ENCODE data around the gene ZNF511. TPM values are rescaled to one million over a fixed set of nuclear protein-coding genes. Genes with fewer than 3 reads are reported as not detected.

ZNF511 gene
- total RNA-seq, 2 experiments from 2014 or later = 68.8 to 95.0 TPM

DNA sequence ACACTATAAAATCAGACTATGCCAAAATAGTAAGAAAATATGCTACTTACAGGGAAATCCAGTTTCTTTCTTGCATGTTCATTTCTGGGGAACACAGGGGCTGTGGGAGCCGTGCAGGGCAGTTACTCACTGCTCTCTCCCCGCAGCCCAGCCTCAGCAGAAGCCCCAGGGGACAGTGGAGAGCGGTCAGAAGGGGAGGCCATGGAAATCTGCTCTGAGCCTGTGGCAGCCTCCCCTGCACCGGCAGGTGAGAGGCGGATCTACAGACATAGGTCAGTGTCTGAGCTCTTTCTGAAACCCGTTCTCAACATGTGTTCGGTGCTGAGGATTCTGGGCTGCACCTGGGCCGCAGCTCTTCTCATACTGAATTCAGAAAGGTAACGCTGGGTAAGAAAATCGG lies 2.9 kb downstream of the ZNF511 start:
- H3K9me2 ChIP-seq (ENCODE audit: insufficient read depth, low read length) = no peaks in the 10 kb centered on the region
- peaks cover 33% of the 10 kb centered on the region for H3K4me1 ChIP-seq (ENCODE audit: insufficient read depth, low read length, poor library complexity, severe bottlenecking)
- BruUV-seq (replicated peaks) = no TSS peak
- no peaks in the 10 kb centered on the region for H4K20me1 ChIP-seq (ENCODE audit: insufficient read depth, low read length)
- no peaks in the 10 kb centered on the region for H3K9me3 ChIP-seq (ENCODE audit: low read length)
- POLR2A ChIA-PET = no interaction called here
- H3K79me2 ChIP-seq (ENCODE audit: insufficient read depth, low read depth, low read length) = peaks cover 18% of the 10 kb centered on the region
- no peak overlapping the region for H3K4me3 ChIP-seq (ENCODE audit: low read depth, low read length, poor library complexity, severe bottlenecking)
- no peak overlapping the region for H3K27ac ChIP-seq (ENCODE audit: low read depth, low read length, poor library complexity, severe bottlenecking)
- TF ChIP-seq EZH2phosphoT487 (IDR thresholded peaks at IDR 0.05; ENCODE audit: borderline replicate concordance, low read depth, low read length) = no peak
- TF ChIP-seq, protein P1, sequence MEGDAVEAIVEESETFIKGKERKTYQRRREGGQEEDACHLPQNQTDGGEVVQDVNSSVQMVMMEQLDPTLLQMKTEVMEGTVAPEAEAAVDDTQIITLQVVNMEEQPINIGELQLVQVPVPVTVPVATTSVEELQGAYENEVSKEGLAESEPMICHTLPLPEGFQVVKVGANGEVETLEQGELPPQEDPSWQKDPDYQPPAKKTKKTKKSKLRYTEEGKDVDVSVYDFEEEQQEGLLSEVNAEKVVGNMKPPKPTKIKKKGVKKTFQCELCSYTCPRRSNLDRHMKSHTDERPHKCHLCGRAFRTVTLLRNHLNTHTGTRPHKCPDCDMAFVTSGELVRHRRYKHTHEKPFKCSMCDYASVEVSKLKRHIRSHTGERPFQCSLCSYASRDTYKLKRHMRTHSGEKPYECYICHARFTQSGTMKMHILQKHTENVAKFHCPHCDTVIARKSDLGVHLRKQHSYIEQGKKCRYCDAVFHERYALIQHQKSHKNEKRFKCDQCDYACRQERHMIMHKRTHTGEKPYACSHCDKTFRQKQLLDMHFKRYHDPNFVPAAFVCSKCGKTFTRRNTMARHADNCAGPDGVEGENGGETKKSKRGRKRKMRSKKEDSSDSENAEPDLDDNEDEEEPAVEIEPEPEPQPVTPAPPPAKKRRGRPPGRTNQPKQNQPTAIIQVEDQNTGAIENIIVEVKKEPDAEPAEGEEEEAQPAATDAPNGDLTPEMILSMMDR (conservative IDR thresholded peaks at IDR 0.05; ENCODE audit: low read length) = no peak
- no peak for DNase-seq (ENCODE audit: low spot score)
- peaks cover 38% of the 10 kb centered on the region for H3K36me3 ChIP-seq (ENCODE audit: insufficient read depth, low read length)
- no peak overlapping the region for H3K4me2 ChIP-seq (ENCODE audit: low read length)
- CTCF ChIA-PET (ENCODE audit: unreplicated experiment) = no interaction called here
- no peak overlapping the region for H2AFZ ChIP-seq (ENCODE audit: low read length)
- intact Hi-C loops (cut with micrococcal nuclease; ENCODE audit: unreplicated experiment) = no loop called here

DNA sequence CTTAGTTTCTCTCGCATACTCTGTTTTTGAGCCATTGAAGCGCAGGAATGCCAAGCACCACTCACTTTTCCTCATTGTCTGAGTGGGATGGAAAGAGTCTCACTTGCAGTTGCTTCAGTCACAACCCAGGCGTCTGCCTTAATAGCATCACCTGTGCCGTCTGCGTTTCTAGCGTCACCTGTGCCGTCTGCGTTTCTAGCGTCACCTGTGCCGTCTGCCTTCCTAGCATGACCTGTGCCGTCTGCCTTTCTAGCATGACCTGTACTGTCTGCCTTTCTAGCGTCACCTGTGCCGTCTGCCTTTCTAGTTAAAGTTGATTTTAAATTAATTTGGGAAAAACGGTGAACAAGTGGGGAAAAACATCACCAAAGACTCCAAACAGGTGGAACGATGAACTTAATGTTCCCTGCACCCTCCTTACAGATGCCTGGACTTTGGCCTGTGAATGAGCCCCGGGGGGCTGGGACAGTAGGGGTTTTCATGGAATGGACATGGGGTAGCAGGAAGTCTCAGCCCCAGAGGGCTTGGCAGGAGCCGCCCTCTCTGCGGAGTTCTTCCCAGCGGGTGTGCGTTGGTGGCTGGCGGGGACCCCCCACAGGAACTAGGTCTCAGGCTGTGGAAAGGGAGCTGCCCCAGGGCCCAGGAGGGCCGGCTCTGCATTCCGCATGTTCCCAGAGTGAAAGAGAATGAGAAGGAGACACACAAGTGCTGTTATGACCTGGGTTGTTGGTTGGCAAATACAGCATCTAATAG lies 3.5 kb downstream of the ZNF511 start:
- H3K79me2 ChIP-seq (ENCODE audit: insufficient read depth, low read depth, low read length) = peaks cover 13% of the 10 kb centered on the region
- no peak overlapping the region for H2AFZ ChIP-seq (ENCODE audit: low read length)
- CTCF ChIA-PET (ENCODE audit: unreplicated experiment) = no interaction called here
- no peaks in the 10 kb centered on the region for H4K20me1 ChIP-seq (ENCODE audit: insufficient read depth, low read length)
- no peaks in the 10 kb centered on the region for H3K9me3 ChIP-seq (ENCODE audit: low read length)
- intact Hi-C loops (cut with micrococcal nuclease; ENCODE audit: unreplicated experiment) = no loop called here
- peaks cover 38% of the 10 kb centered on the region for H3K36me3 ChIP-seq (ENCODE audit: insufficient read depth, low read length)
- peaks cover 32% of the 10 kb centered on the region for H3K4me1 ChIP-seq (ENCODE audit: insufficient read depth, low read length, poor library complexity, severe bottlenecking)
- BruUV-seq (replicated peaks) = no TSS peak
- POLR2A ChIA-PET = no interaction called here
- no peaks in the 10 kb centered on the region for H3K9me2 ChIP-seq (ENCODE audit: insufficient read depth, low read length)
- no peak overlapping the region for H3K27ac ChIP-seq (ENCODE audit: low read depth, low read length, poor library complexity, severe bottlenecking)
- H3K4me2 ChIP-seq (ENCODE audit: low read length) = no peak overlapping the region
- TF ChIP-seq, protein P1 (conservative IDR thresholded peaks at IDR 0.05; ENCODE audit: low read length) = no peak
- no peak for TF ChIP-seq EZH2phosphoT487 (IDR thresholded peaks at IDR 0.05; ENCODE audit: borderline replicate concordance, low read depth, low read length)
- no peak overlapping the region for H3K4me3 ChIP-seq (ENCODE audit: low read depth, low read length, poor library complexity, severe bottlenecking)
- no peak for DNase-seq (ENCODE audit: low spot score)

DNA sequence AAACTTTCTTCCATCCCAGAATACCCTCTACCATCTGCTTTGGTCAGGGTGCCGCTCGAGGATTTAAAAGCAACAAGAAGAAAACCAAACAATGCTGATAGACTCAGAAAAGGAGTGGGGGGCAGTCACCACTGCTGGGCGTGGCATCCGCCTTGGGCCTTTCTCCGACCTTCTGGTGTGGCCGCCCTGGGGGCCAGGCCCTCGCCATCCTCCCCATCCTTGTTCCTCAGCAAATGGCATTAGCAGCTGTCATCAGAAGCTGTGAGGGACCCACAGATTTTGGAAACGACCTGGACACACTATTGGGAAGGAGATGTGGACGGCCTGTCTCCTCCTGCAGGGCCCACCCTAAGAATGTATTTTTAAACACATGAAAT lies 4.0 kb downstream of the ZNF511 start:
- Histone ChIP-seq H3K4me1 (ENCODE audit: insufficient read depth, low read length, poor library complexity, severe bottlenecking) (peaks cover 28% of the 10 kb centered on the region), H2AFZ (ENCODE audit: low read length) (no peak overlapping the region), H3K9me3 (ENCODE audit: low read length) (no peaks in the 10 kb centered on the region), H3K4me3 (ENCODE audit: low read depth, low read length, poor library complexity, severe bottlenecking) (no peak overlapping the region), H3K27ac (ENCODE audit: low read depth, low read length, poor library complexity, severe bottlenecking) (peak overlapping the region; percentile 87), H3K4me2 (ENCODE audit: low read length) (no peak overlapping the region), H4K20me1 (ENCODE audit: insufficient read depth, low read length) (no peaks in the 10 kb centered on the region), H3K9me2 (ENCODE audit: insufficient read depth, low read length) (no peaks in the 10 kb centered on the region), H3K79me2 (ENCODE audit: insufficient read depth, low read depth, low read length) (peaks cover 7% of the 10 kb centered on the region; the same call in 1 of the 2 replicates), H3K36me3 (ENCODE audit: insufficient read depth, low read length) (peaks cover 38% of the 10 kb centered on the region)
- ChIA-PET CTCF (ENCODE audit: unreplicated experiment) (no interaction called here), POLR2A (no interaction called here)
- no peak for DNase-seq (ENCODE audit: low spot score)
- intact Hi-C loops (cut with micrococcal nuclease; ENCODE audit: unreplicated experiment) = no loop called here
- BruUV-seq (replicated peaks) = no TSS peak
- TF ChIP-seq EZH2phosphoT487 (IDR thresholded peaks at IDR 0.05; ENCODE audit: borderline replicate concordance, low read depth, low read length) = no peak
- TF ChIP-seq, protein P1 (conservative IDR thresholded peaks at IDR 0.05; ENCODE audit: low read length) = no peak

Data from OCI-LY7 (cell line).